Upper lobe of left lung (tissue), 6 donors: ENCODE measurements around the gene PKMYT1. TPM values are rescaled to one million over a fixed set of nuclear protein-coding genes. Genes with fewer than 3 reads are reported as not detected.

ENCODE experiments used
- ATAC-seq, 2 donors: fragments of 200-7000 bp; cut with Tn5 transposase; one replicate each; pipeline ENCODE4 v1.9.1; 2022; ENCODE audit warnings: mild to moderate bottlenecking in 2 of 2, moderate library complexity in 2 of 2; ENCODE audit not compliant: low FRiP score in 2 of 2
- DNase-seq, 2 donors: peaks; one replicate each; pipeline ENCODE4 v3.0.0-alpha.2; 2019 to 2020
- H3K27ac ChIP-seq, 4 donors: fragments of 200-600 bp; sonication (generic); one replicate each; pipeline ENCODE4 v1.5.1; 2016 to 2019
- H3K27me3 ChIP-seq, 4 donors: fragments of 200-600 bp; sonication (generic); one replicate each; pipeline ENCODE4 v1.5.1; 2017 to 2019
- H3K36me3 ChIP-seq, 4 donors: fragments of 200-600 bp; sonication (generic); one replicate each; pipeline ENCODE4 v1.5.1; 2016 to 2019
- H3K4me1 ChIP-seq, 4 donors: fragments of 200-600 bp; sonication (generic); one replicate each; pipeline ENCODE4 v1.5.1; 2018 to 2019
- H3K4me3 ChIP-seq, 4 donors: fragments of 200-600 bp; sonication (generic); one replicate each; pipeline ENCODE4 v1.5.1; 2017 to 2019; ENCODE audit warnings: mild to moderate bottlenecking in 2 of 4, moderate library complexity in 1 of 4
- H3K9me3 ChIP-seq, 4 donors: fragments of 200-600 bp; sonication (generic); one replicate each; pipeline ENCODE4 v1.5.1; 2018 to 2019
- EP300 ChIP-seq, 4 donors: sonication (generic); formaldehyde crosslinking; IDR thresholded peaks; one replicate each; pipeline ENCODE4 v1.5.1; 2017; ENCODE audit warnings: antibody characterized with exemption in 4 of 4, control low read depth in 2 of 4
- POLR2A ChIP-seq, 4 donors: fragments of 450-650 bp; IDR thresholded peaks; one replicate each; pipeline ENCODE4 v1.5.1; 2016 to 2017; ENCODE audit warnings: antibody characterized with exemption in 4 of 4, mild to moderate bottlenecking in 2 of 4
- POLR2AphosphoS5 ChIP-seq, 2 donors: sonication (generic); formaldehyde crosslinking; IDR thresholded peaks; one replicate each; pipeline ENCODE4 v1.5.1; 2017; ENCODE audit warnings: antibody characterized with exemption in 2 of 2
- WGBS, 2 donors: methylation state at CpG; one replicate each; pipeline ENCODE4 v1.1.5; 2017 to 2018; 5-methylcytosine and 5-hydroxymethylcytosine counted together
- total RNA-seq, 6 donors: library from RNA; depleted of rRNA in 4 of 6; stranded (reverse); fragments of >200 nt in 4 of 6; gene quantifications; one replicate each; pipeline versions ENCODE4 v1.1.0 to v1.2.1, GENCODE V29; 2016 to 2021
- TF ChIP-seq, protein P1 (sequence below), 6 experiments: fragments of 450-650 bp in 4 of 6; fragments of 200-600 bp in 2 of 6; sonication (generic) in 2 of 6; IDR thresholded peaks; one replicate each; pipeline ENCODE4 v1.5.1; 2016 to 2019; ENCODE audit warnings: antibody characterized with exemption in 6 of 6
- donor health status: DM: no; HTN: no; CAD: no; lungs with moderate emphysema.
- donor health status: DM: no; HTN: yes; CAD: no; lungs with severe emphysema.

PKMYT1 gene
- total RNA-seq, 6 donors from 2014 or later: 0.39 to 19.1 (median 5.4) TPM

DNA sequence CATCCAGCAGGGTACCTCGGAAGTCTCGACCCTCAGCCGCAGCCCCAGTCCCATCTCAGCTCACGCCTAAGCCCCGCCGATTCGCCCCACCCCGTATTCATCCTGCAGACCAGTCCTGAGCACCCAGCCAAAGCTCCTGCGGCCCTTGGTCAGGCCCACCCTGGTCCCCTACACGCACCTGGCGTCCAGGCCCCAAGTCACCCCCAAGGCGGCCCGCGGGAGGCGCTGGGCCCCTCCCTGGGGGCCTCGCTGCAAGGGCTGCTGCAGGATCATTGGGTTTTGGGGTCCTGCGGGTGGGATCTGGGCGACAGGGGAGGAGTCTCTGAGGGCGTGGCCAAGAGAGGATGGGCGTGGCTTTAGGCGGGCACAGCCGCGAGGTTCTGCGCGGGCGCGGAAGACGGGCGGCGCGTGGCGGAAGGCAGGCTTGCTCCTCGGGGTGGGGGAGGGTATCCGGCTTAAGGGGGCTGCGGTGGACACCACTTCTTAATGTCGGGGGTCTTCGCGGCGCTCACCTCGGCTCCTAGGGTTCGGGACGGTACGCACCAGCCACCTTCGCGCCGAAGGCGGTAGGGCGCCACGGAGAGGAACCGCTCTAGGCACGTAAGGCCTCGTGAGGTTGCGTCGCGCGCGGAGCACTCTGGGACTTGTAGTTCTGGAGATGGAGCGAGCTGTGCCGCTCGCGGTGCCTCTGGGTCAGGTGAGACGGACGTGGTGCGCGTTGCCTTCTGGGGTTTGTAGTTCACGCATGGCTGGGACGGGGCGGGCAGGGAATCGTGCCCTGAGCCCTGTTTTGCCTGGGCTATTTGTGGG, 43.6 kb upstream of the PKMYT1 start, which contains the start of the genes HCFC1R1 and THOC6:
HCFC1R1 (minus strand) TSS at position 274 of the 810 bp plus-strand sequence; CDS start at position 273, 1 bp downstream.
THOC6 (plus strand) TSS at position 367 of the 810 bp plus-strand sequence; CDS start at position 659, 292 bp downstream.
- H3K36me3 ChIP-seq: peaks cover 3 to 23% (median 20%) of the 10 kb centered on the region in 4 donors
- peak; percentile 91 to 92 for TF ChIP-seq POLR2AphosphoS5 (IDR thresholded peaks at IDR 0.05)
- TF ChIP-seq POLR2A (IDR thresholded peaks at IDR 0.05): peak in 2 of 4 donors; percentile 62 to 85
- peak in 1 of 4 donors; percentile 42 for TF ChIP-seq EP300 (IDR thresholded peaks at IDR 0.05)
- TF ChIP-seq, protein P1, sequence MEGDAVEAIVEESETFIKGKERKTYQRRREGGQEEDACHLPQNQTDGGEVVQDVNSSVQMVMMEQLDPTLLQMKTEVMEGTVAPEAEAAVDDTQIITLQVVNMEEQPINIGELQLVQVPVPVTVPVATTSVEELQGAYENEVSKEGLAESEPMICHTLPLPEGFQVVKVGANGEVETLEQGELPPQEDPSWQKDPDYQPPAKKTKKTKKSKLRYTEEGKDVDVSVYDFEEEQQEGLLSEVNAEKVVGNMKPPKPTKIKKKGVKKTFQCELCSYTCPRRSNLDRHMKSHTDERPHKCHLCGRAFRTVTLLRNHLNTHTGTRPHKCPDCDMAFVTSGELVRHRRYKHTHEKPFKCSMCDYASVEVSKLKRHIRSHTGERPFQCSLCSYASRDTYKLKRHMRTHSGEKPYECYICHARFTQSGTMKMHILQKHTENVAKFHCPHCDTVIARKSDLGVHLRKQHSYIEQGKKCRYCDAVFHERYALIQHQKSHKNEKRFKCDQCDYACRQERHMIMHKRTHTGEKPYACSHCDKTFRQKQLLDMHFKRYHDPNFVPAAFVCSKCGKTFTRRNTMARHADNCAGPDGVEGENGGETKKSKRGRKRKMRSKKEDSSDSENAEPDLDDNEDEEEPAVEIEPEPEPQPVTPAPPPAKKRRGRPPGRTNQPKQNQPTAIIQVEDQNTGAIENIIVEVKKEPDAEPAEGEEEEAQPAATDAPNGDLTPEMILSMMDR (IDR thresholded peaks at IDR 0.05): peak in 2 of 6 experiments; percentile 19 to 20
- DNase-seq: peak; percentile 97 to 99
- ATAC-seq: peak; percentile 77 to 90
- peak within 1 kb of the TSS; percentile 94 to 97 (median 97) for H3K27ac ChIP-seq
- H3K4me1 ChIP-seq: peaks cover 40 to 75% (median 57%) of the 10 kb centered on the region in 4 donors
- no peaks in the 10 kb centered on the region for H3K27me3 ChIP-seq
- H3K4me3 ChIP-seq: peak within 1 kb of the TSS; percentile 57 to 91 (median 69)
- 0 to 1% methylated on average over 10 to 51 of the region's 69 CpGs for WGBS, 2 donors
- no peaks in the 10 kb centered on the region for H3K9me3 ChIP-seq

DNA sequence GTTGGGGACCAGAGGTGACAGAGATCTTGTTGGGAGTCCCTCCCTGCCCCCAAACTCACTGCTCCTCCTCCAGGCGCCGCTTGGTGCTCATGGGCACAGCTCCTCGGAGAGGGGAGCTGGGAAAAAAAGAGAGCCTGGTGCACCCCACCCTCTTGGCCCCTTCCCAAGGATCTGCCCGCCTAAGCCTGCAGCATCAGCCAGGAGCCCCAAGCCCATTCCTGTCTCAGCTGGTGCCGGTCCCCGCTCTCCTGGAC, 43.1 kb upstream of the PKMYT1 start:
- peak overlapping the region; percentile 94 to 97 (median 97) for H3K27ac ChIP-seq
- DNase-seq (no peak), ATAC-seq (peak in 1 of 2 donors; percentile 0)
- no peaks in the 10 kb centered on the region for H3K27me3 ChIP-seq
- TF ChIP-seq POLR2AphosphoS5 (IDR thresholded peaks at IDR 0.05) (no peak), EP300 (IDR thresholded peaks at IDR 0.05) (no peak), POLR2A (IDR thresholded peaks at IDR 0.05) (no peak)
- TF ChIP-seq, protein P1 (IDR thresholded peaks at IDR 0.05): no peak
- H3K4me1 ChIP-seq: peaks cover 43 to 74% (median 52%) of the 10 kb centered on the region in 4 donors
- H3K36me3 ChIP-seq: peaks cover 3 to 23% (median 20%) of the 10 kb centered on the region in 4 donors
- WGBS, 2 donors: 34 to 80% methylated on average over 2 to 6 of the region's 6 CpGs
- H3K4me3 ChIP-seq: peak overlapping the region; percentile 57 to 91 (median 69)
- H3K9me3 ChIP-seq: no peaks in the 10 kb centered on the region

DNA sequence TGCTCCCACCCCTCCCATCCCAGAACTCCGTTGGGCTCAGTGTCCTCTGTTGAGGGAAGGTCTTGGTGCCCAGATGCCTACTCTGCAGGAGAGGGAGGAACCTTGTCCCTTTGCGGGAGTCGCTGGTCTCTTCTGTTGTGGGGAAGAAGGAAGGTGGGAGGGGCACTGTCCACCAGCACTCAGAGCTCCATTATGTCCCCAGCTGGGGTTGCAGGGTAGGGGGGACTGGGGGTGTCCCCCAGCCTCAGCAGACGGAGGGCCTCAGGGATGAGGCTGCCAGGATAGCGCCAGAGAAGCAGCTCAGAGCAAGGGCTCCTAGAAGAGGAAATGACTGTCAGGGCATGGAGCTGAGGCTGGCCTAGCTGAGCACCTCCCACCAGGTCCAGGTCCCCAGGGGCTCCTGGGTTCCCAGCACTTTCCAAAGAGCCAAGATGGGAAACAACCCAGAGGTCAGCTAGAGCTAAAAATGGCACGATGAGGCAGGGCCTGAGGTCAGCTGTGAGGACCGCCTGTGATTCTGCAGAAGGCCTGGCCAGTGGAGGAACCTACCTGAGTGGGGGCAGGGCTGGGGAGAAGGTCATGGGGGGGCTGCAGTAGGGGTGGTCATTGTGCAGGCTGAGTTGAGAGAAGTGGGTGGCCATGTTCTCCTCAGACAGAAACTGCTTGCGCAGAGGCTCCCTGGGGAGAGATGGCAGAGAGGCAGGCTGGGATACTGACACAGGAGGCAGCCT, 42.6 kb upstream of the PKMYT1 start:
- H3K36me3 ChIP-seq: peaks cover 3 to 23% (median 20%) of the 10 kb centered on the region in 4 donors
- 57 to 71% methylated on average over 5 to 8 of the region's 8 CpGs for WGBS, 2 donors
- H3K27ac ChIP-seq: peak overlapping the region; percentile 94 to 97 (median 97)
- TF ChIP-seq EP300 (IDR thresholded peaks at IDR 0.05) (no peak), POLR2A (IDR thresholded peaks at IDR 0.05) (no peak)
- ATAC-seq (no peak), DNase-seq (no peak)
- peaks cover 0 to 4% (median 1%) of the 10 kb centered on the region in 4 donors for H3K27me3 ChIP-seq
- no peaks in the 10 kb centered on the region for H3K9me3 ChIP-seq
- peaks cover 45 to 73% (median 53%) of the 10 kb centered on the region in 4 donors for H3K4me1 ChIP-seq
- H3K4me3 ChIP-seq: peak overlapping the region; percentile 57 to 91 (median 69)

DNA sequence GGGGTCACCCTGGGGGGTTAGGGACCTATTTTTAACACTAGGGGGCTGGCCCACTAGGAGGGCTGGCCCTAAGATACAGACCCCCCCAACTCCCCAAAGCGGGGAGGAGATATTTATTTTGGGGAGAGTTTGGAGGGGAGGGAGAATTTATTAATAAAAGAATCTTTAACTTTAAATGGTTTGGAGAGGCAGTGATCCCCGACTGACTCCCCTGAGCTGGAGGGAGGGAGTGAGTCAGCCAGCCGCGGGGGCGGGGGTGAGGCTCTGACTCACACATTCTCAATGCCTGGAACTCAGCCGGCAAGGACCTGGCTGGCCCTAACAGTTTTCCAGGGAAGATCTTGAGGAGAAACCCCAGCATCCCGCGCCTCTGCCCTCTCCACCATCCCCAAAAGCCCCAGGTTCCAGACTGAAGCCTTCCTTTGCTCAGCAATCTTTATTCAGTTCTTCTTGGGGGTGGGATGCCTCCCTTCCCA, 42.0 kb upstream of the PKMYT1 start:
- DNase-seq (peak; percentile 94 to 95), ATAC-seq (peak; percentile 72 to 78)
- peaks cover 3 to 21% (median 16%) of the 10 kb centered on the region in 4 donors for H3K36me3 ChIP-seq
- peak overlapping the region in 3 of 4 donors; percentile 62 to 76 (median 69) for H3K4me3 ChIP-seq
- H3K4me1 ChIP-seq: peaks cover 45 to 72% (median 53%) of the 10 kb centered on the region in 4 donors
- H3K9me3 ChIP-seq: no peaks in the 10 kb centered on the region
- peaks cover 0 to 9% (median 3%) of the 10 kb centered on the region in 4 donors for H3K27me3 ChIP-seq
- WGBS, 2 donors: 23 to 24% methylated on average over 6 to 8 of the region's 8 CpGs
- TF ChIP-seq POLR2A (IDR thresholded peaks at IDR 0.05): peak in 1 of 4 donors; percentile 11
- TF ChIP-seq, protein P1 (IDR thresholded peaks at IDR 0.05): no peak
- TF ChIP-seq POLR2AphosphoS5 (IDR thresholded peaks at IDR 0.05): peak; percentile 60 to 81
- TF ChIP-seq EP300 (IDR thresholded peaks at IDR 0.05): peak in 1 of 4 donors; percentile 67
- H3K27ac ChIP-seq: peak overlapping the region; percentile 94 to 97 (median 97)
